ENCODE measurements around the gene MYO1B.

The MYO1B gene

GRCh38 chr2:191465766-191466420 lies 220.7 kb downstream of the MYO1B start:
- H3K27ac Mint-ChIP-seq: no peak overlapping the region

GRCh38 chr2:191467113-191467512 lies 221.9 kb downstream of the MYO1B start:
- no peaks in the 10 kb centered on the region for H3K36me3 Mint-ChIP-seq (ENCODE audit: low read depth)
- H3K4me3 Mint-ChIP-seq: no peak overlapping the region
- no peaks in the 10 kb centered on the region for H3K4me1 Mint-ChIP-seq (ENCODE audit: low read depth)
- H3K27me3 Mint-ChIP-seq: no peaks in the 10 kb centered on the region
- intact Hi-C loops (cut with micrococcal nuclease): no loop called here
- H3K9me3 Mint-ChIP-seq: no peaks in the 10 kb centered on the region
- H3K27ac Mint-ChIP-seq: no peak overlapping the region

More at GRCh38 chr2:191465766-191466420, 220.7 kb downstream of the MYO1B start:
- intact Hi-C loops (cut with micrococcal nuclease): no loop called here
- no peaks in the 10 kb centered on the region for H3K36me3 Mint-ChIP-seq (ENCODE audit: low read depth)
- H3K27me3 Mint-ChIP-seq: no peaks in the 10 kb centered on the region
- H3K4me1 Mint-ChIP-seq (ENCODE audit: low read depth): no peaks in the 10 kb centered on the region
- H3K4me3 Mint-ChIP-seq: no peak overlapping the region
- no peaks in the 10 kb centered on the region for H3K9me3 Mint-ChIP-seq

- no peaks in the 10 kb centered on the region for H3K9me3 Mint-ChIP-seq
- H3K27me3 Mint-ChIP-seq: peaks cover 1% of the 10 kb centered on the region
- no peaks in the 10 kb centered on the region for H3K4me1 Mint-ChIP-seq (ENCODE audit: low read depth)
- H3K4me3 Mint-ChIP-seq: no peak overlapping the region
- no peak overlapping the region for H3K27ac Mint-ChIP-seq
- H3K36me3 Mint-ChIP-seq (ENCODE audit: low read depth): no peaks in the 10 kb centered on the region
- intact Hi-C loops (cut with micrococcal nuclease): no loop called here
Measured at GRCh38 chr2:191470306-191470705, 225.1 kb downstream of the MYO1B start.

DNA sequence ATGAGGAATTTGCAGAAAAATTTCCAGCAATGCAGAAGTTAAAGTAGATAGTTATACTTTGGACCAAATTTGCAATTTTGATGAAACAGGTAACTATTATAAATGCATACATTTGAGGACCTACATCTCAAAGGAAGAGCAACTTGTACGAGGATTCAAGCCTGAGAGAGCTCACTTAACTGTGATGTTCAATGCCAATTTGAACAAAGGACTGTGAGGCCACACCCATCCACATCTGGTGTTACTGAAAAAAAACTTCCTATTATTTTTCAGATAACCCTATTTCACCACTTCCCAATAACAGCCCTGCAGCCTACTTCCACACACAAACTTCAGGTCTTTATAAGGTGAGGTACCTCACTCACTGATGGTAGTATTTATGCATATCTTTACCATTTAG lies 229.3 kb downstream of the MYO1B start:
- Mint-ChIP-seq H3K9me3 (no peaks in the 10 kb centered on the region), H3K4me3 (no peak overlapping the region), H3K36me3 (ENCODE audit: low read depth) (no peaks in the 10 kb centered on the region), H3K27ac (no peak overlapping the region), H3K4me1 (ENCODE audit: low read depth) (no peaks in the 10 kb centered on the region), H3K27me3 (peaks cover 1% of the 10 kb centered on the region)
- intact Hi-C loops (cut with micrococcal nuclease): no loop called here
